ENCODE measurements around the gene RSPH4A. TPM values are rescaled to one million over a fixed set of nuclear protein-coding genes. Genes with fewer than 3 reads are reported as not detected.

RSPH4A gene
- total and polyA plus RNA-seq, 2 of the 4 experiments (the other 2 are of a cell fraction), result under 0.01 to 0.19 TPM

DNA sequence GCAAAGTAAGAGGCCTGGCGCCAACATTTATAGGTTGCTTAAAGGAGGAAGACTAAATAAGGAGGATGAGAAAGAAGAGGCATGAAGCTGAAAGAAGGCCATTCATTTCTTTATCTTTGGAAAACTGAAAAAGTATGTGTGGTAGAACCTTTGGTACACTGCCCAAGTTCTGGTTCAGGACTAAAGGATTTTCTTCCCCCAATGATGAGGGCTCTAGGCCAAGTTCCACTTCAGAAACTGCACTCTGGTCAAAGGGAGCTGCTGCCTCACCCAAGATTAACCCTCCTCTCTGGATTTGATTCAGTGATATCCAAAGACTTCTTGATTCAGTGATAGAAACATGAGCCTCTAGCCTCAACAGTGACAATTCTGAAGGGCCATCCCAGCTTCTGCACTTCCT, 59.7 kb downstream of the RSPH4A start:
- Histone ChIP-seq H4K5ac (ENCODE audit: low read depth, low read length) (no peak overlapping the region), H3K36me3 (ENCODE audit: control insufficient read depth, insufficient read depth, low read length) (no peaks in the 10 kb centered on the region), H3K27ac (ENCODE audit: insufficient read depth, low read length) (no peak overlapping the region), H2BK20ac (ENCODE audit: low read depth, low read length) (no peak overlapping the region), H3K9ac (ENCODE audit: low read depth, low read length) (no peak overlapping the region), H2AFZ (replicated peaks; ENCODE audit: low read length, poor library complexity) (no peak overlapping the region), H2BK120ac (ENCODE audit: low read depth, low read length) (no peak overlapping the region), H3K27me3 (ENCODE audit: control insufficient read depth, insufficient read depth, low read length) (peaks cover 11% of the 10 kb centered on the region), H4K20me1 (ENCODE audit: insufficient read depth, low read length) (no peaks in the 10 kb centered on the region), H4K8ac (ENCODE audit: low read depth in 2 of 2, low read length in 2 of 2) (no peak overlapping the region), H2BK5ac (ENCODE audit: low read depth, low read length, poor library complexity, severe bottlenecking) (no peak overlapping the region), H3K4me3 (ENCODE audit: insufficient read depth, low read depth, low read length) (no peak overlapping the region), H3K79me1 (ENCODE audit: low read depth in 1 of 2, low read length in 2 of 2) (no peaks in the 10 kb centered on the region), H3K23ac (ENCODE audit: low read depth, low read length) (no peak overlapping the region), H3K18ac (ENCODE audit: low read depth, low read length) (no peak overlapping the region), H3K9me3 (ENCODE audit: control insufficient read depth, insufficient read depth, low read length) (no peaks in the 10 kb centered on the region), H4K91ac (ENCODE audit: insufficient read depth, low read depth, low read length) (no peak overlapping the region), H3K14ac (replicated peaks; ENCODE audit: low read depth, low read length) (no peak overlapping the region), H3K4me2 (ENCODE audit: low read depth, low read length) (no peak overlapping the region), H3K56ac (ENCODE audit: extremely low read depth, insufficient read depth, low read length) (no peak overlapping the region), H3K4me1 (ENCODE audit: control insufficient read depth, insufficient read depth, low read length) (no peaks in the 10 kb centered on the region), H3K4ac (ENCODE audit: low read depth, low read length) (no peak overlapping the region), H3K9me1 (ENCODE audit: insufficient read depth, low read length) (no peaks in the 10 kb centered on the region), H2BK15ac (ENCODE audit: low read depth, low read length) (no peak overlapping the region), H2AK5ac (ENCODE audit: low read depth, low read length) (no peak overlapping the region), H2AK9ac (replicated peaks; ENCODE audit: low read depth, low read length, poor library complexity) (no peak overlapping the region)
- no peak for ATAC-seq (ENCODE audit: low read depth)
- no TSS peak for BruUV-seq (replicated peaks)
- CTCF ChIA-PET, result no interaction called here
- intact Hi-C loops (cut with micrococcal nuclease) (no loop called here), in situ Hi-C loops (cut with MboI; ENCODE audit: low sequenced_read_pairs) (no loop called here), dilution Hi-C loops (cut with HindIII; ENCODE audit: low sequenced_read_pairs, unreplicated experiment) (no loop called here)
- TF ChIP-seq SMC3 (IDR thresholded peaks at IDR 0.05; ENCODE audit: low read depth, low read length) (no peak), CHD1 (IDR thresholded peaks at IDR 0.05; ENCODE audit: low read depth, low read length) (no peak), NFE2L2 (IDR thresholded peaks at IDR 0.05; ENCODE audit: low read depth, low read length) (no peak), MAZ (IDR thresholded peaks at IDR 0.05; ENCODE audit: borderline replicate concordance, low read depth, low read length) (no peak), MXI1 (IDR thresholded peaks at IDR 0.05; ENCODE audit: borderline replicate concordance, low read depth, low read length) (no peak), BHLHE40 (IDR thresholded peaks at IDR 0.05; ENCODE audit: low read depth, low read length) (no peak), RCOR1 (IDR thresholded peaks at IDR 0.05; ENCODE audit: insufficient replicate concordance, low read length) (no peak)
- TF ChIP-seq, protein P1, sequence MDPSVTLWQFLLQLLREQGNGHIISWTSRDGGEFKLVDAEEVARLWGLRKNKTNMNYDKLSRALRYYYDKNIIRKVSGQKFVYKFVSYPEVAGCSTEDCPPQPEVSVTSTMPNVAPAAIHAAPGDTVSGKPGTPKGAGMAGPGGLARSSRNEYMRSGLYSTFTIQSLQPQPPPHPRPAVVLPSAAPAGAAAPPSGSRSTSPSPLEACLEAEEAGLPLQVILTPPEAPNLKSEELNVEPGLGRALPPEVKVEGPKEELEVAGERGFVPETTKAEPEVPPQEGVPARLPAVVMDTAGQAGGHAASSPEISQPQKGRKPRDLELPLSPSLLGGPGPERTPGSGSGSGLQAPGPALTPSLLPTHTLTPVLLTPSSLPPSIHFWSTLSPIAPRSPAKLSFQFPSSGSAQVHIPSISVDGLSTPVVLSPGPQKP (IDR thresholded peaks at IDR 0.05; ENCODE audit: borderline replicate concordance, low read depth, low read length), result no peak
- POLR2A ChIA-PET (ENCODE audit: unreplicated experiment), result no interaction called here
- WGBS, 2 experiments (ENCODE audit: extremely low coverage in 2 of 2, insufficient read length in 1 of 2), result 80% methylated on average over 1 of the region's 1 CpG; no CpG with 5 or more reads in 1 of the 2 experiments
- no peak for DNase-seq

Measured in IMR-90 (cell line).